ENCODE data around the gene MTHFSD.

GRCh38 chr16:86538196-86538780 is 16.7 kb downstream of the MTHFSD start:
- TF ChIP-seq EP300 (IDR thresholded peaks at IDR 0.05; ENCODE audit: borderline replicate concordance in 1 of 2, low read depth in 2 of 2, low read length in 2 of 2) (no peak), JUN (IDR thresholded peaks at IDR 0.05; ENCODE audit: low read depth, low read length) (no peak), POLR2A (IDR thresholded peaks at IDR 0.05; ENCODE audit: control extremely low read depth in 1 of 2, low read depth in 2 of 2, low read length in 2 of 2) (no peak), CTCF (IDR thresholded peaks at IDR 0.05; ENCODE audit: control extremely low read depth in 1 of 3, insufficient read depth in 1 of 3, low read depth in 1 of 3, low read length in 3 of 3) (no peak), TAF1 (IDR thresholded peaks at IDR 0.05; ENCODE audit: low read depth, low read length) (no peak), EZH2 (IDR thresholded peaks at IDR 0.05; ENCODE audit: low read depth, low read length, severe bottlenecking) (no peak), CBX8 (IDR thresholded peaks at IDR 0.05; ENCODE audit: borderline replicate concordance, low read depth, low read length) (no peak), POLR2AphosphoS5 (IDR thresholded peaks at IDR 0.05; ENCODE audit: low read depth, low read length) (no peak)

All from H1 (cell line).